Anterior cingulate cortex (tissue), 58 donors: Measurements from ENCODE around the gene FAM174A.

Experiments
- DNase-seq, 58 donors: peaks; one replicate each; lab custom pipeline; 2025; lab: John Stamatoyannopoulos, UW

FAM174A gene

DNA sequence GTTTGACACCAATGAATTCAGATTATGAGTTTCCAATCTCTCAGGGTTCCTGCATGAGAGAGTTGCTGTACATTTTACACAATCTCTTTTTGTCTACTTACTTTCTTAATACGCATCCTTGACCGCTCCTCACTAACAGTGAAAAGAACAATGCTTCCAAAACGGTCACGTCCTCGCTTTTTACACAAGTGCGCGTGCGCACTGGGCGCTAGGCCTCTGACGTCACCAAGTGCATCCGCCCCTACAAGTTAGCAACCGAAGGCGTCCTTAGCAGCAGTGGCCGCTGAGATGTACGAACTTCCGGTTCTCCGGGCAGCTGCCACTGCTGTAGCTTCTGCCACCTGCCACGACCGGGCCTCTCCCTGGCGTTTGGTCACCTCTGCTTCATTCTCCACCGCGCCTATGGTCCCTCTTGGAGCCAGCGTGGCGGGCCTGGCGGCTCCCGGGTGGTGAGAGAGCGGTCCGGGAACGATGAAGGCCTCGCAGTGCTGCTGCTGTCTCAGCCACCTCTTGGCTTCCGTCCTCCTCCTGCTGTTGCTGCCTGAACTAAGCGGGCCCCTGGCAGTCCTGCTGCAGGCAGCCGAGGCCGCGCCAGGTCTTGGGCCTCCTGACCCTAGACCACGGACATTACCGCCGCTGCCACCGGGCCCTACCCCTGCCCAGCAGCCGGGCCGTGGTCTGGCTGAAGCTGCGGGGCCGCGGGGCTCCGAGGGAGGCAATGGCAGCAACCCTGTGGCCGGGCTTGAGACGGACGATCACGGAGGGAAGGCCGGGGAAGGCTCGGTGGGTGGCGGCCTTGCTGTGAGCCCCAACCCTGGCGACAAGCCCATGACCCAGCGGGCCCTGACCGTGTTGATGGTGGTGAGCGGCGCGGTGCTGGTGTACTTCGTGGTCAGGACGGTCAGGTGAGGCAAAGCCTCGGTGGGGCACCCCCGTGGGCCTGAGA lies at the start of gene FAM174A:
FAM174A (plus strand) TSS at position 315 of the 946 bp plus-strand sequence; CDS start at position 472, 157 bp downstream.
- DNase-seq: peak; percentile 75 to 98 (median 92)

DNA sequence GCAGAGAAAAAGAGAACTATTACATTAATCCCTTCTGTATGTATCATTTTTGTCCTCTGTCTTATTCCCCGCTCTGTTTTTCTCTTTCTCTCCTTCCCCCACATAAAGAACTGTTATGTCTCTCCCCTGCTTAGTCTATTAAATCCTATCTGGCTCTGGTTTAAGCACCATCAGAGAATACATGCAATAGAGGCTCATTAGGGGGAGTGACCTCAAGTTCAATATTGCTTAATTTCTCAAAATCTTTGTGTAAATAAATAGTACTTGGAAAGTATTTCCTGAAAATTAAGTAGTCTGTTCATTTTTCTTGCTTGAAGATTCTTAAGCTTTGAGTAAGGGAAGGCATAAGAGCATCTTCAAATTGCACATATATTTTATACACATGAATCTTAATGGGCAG lies 41.2 kb upstream of the FAM174A start:
- no peak for DNase-seq

DNA sequence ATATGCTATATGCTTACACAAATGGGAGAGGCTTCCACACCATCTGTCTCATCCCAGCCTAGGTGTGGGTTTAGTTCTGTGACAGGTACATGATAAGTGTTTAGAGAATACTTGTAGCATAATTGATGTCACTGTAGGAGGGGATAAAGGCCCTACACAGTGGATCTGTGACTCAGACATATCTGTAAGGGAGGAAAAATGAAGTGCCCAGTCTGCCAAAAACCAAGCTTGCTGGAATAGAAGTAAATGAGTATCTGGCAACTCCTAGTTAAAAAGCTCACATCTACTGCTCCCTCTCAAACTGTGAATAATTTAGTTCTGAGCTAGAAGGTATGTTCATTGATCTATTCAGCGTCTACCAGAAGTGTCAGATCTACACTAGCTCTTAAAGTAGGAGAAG lies 38.9 kb upstream of the FAM174A start:
- DNase-seq: no peak

DNA sequence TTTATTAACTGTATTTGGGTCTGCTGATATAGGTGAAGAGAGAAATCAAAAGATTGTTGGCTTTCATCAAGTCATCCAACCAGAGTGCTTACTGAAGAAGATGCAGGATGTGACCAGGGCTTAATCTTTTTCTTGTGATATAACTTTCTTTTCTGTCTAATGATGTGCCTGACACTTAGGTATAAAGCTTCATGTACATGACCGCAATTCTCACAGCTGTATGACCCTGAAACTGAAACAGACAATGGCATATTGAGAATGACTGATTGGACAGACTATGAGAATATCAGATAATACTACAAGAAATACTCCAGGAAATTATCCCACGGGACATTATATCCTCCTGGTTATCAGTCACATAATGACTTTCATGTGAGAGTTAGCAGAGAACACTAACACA lies 32.5 kb upstream of the FAM174A start:
- DNase-seq: no peak

DNA sequence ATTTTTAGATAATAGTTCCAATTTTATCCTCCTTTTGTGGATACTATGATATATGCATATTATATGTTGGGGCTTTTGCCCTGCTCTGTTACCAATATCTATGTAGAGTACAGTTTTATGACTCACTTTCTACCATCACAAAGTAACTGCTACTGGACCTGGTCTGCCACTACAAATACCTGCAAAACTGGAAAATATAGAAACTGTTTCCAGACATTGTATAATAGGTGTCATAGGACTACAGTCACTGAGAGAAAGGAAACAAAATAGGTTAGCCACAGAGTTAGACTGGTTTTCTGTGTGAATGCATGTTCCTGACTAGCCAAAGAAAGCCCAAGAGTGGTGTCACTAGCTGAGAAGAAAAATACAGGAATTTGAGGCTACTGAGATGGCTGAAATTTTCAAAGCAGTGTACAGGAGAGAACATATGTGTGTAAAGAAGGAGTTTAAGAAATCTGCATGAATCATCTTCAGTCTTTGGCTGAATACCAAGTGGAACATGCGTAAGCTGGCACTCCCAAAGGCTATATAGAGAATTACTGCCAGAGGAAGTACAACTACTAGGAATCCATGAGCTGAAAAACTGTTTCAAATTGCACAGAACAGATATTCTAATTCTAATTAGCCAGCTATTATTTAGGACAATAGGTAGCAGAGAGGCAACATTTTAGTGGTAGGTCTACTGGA lies 29.0 kb upstream of the FAM174A start:
- peak in 4 of 58 donors; percentile 0 to 6 (median 2) for DNase-seq

DNA sequence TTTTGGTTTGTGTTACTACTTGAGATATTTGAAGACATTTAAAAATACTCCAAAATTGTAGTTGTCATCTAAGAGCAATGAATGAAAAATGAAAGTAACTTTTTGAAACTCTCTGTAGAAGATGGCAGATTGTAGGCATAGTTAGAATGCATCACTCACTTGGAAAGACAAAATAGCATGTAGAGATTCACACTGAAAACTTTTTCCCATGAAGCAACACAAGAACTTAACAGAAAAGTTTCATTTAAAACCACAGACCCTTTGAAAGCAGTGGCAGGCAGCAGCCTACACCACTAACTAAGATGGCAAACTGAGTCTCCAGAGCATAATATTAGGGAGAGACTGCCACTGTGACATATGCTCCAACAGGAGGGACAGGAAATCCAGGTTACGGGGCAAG lies 18.9 kb upstream of the FAM174A start:
- DNase-seq: no peak

DNA sequence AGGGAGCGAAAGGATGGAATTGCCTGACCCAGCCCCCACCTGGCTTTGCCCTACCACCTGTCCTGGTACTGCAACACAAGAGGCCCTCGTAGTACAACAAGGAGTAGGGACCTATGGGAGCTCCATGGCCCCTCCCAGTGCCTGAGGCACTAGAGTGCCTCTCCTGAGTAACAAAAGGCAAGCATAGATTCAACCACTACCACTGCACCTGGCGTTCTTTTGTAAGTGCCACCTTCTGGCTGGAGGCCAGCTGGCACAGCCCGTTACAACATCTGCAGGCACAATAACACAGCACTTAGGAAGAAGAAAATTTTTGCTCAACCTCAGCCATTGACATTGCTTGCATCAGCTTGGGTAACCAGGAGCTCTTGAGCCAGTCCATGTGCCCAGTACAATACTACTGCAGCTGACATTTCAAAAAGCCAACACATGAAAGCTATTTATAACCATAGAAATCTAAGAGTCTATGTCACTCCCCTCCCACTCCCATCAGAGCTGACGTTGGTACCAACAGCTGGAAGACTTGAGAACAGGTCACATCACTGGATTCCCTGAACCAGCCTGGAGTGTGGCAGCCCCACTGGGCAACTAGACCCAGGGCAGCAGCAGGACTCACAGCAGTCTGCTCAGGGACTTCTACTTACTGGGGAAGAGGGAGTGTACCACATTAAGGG lies 17.7 kb upstream of the FAM174A start:
- no peak for DNase-seq

DNA sequence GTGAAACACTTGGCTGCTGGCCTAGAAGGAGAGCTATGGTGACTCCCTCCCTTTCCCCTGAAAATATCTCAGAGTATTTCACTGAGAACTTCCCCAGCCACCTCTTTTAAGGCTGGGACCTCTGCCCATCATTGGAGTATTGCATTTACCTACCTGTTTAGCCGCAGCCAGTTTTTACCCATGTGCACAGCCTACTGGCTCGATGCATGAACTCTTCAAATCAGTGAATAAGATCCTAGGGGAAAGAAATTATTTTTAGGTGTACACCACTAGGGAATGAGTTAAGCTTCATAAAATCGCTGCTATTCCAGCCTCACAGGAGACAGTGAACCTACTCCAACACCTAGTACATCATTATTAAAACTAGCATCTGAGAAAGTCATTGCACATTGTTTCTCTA lies 16.8 kb upstream of the FAM174A start:
- no peak for DNase-seq

DNA sequence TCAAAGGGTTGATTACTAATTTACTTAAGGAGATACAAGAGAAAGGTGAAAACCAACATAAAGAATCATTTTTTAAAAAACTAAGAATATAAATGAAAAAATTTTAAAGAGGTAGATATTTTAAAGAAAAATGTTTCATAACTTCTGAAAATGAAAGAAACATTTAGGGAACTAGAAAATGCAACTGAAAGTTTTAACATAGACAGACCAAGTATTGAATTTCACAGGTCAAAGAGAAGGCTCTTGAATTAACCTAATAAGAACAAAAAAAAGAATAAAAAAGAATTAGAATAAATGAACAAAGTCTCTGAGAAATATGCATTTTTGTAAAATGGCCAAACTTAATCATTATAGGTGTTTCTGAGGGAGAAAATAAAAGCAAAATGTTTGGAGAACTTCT lies 16.1 kb upstream of the FAM174A start:
- no peak for DNase-seq

DNA sequence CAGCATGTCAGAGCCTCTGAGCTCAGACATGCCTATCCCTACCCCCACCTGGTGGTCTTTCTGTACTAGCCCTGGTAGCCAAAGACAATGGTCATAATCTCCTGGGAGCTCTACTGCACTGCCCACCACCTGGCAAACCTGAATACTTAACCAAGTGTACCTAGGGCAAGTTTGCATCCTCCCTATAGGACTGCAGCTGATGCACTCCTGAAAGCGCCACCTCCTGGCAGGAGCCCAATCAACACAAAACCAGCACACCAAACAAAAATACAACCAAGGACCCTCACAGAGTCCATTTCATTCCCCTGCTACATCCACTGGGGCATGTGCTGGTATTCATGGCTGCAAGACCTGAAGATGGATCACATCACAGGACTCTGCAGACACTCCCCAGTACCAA lies 14.8 kb upstream of the FAM174A start:
- no peak for DNase-seq

DNA sequence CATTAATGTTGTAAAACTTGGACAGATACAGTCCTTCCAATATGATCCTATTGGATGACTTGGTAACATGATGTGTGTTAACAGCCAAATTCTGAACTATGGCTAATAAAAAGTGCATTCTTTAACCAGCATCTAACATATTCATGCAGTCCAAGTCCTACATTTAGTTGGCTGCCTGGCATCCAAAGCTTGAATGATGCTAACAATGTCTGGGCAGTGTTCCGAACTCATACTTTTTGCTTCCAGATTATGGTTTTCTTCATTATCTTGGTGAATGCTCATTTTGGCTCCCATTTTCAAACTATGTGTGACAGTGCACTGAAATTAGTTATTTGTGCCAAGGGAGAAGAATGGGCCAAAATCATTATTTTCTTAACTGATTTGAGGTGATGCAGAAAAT lies 2.8 kb downstream of the FAM174A start:
- DNase-seq: no peak

DNA sequence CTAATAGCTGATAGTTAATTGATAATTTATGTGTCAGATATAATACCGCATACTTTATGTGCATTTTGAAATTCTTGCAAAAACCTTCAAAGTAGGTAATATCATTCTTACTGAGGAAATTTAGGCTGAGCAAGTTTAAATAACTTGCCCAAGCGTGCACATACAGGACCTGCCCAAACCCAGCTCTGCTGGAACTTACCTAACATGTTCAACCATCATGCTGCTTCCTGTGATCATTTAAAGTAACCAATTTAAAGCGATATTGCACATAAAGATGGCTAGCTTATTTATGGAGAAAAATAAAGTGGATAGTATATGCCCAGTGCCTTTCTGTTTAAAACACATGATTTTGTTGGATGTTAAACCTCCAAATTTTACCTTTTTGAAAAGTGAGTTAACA lies 4.3 kb downstream of the FAM174A start:
- no peak for DNase-seq

DNA sequence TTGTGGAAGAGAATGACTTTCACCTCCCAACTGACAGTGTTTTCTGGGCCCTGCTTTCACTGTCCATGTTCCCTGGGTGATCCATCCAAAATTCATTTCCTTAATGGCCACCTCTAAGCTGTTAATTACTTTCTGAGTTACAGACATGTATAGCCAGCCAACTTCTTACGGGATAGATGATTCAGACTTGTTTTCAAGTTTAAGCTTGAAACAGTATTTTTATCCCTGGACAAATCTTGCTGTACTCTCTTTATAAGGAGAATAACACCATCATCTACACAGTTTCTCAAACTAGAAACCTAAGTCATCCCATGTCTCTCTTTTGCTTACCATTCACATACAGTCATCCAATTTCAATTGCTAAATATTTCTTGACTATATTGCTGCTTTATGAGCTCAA lies 6.9 kb downstream of the FAM174A start:
- DNase-seq: no peak

DNA sequence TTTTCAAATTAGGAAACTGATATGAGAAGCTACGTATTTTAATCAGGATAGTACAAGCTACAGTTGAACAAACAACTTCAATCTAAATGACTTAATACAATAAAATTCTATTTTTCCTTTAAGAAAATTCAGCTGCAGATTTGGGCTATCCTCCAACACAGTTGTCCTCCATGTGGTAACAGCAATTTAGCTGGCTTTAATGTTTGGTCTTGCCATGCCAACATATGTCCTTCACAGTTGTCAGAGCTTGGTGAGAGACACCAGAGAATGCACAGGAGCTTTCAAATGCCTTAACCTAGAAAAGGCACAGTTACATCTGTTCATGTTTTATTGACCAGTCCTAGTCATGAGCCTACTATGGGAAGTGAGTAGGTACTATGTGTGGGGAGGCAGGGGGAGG lies 10.8 kb downstream of the FAM174A start:
- no peak for DNase-seq

DNA sequence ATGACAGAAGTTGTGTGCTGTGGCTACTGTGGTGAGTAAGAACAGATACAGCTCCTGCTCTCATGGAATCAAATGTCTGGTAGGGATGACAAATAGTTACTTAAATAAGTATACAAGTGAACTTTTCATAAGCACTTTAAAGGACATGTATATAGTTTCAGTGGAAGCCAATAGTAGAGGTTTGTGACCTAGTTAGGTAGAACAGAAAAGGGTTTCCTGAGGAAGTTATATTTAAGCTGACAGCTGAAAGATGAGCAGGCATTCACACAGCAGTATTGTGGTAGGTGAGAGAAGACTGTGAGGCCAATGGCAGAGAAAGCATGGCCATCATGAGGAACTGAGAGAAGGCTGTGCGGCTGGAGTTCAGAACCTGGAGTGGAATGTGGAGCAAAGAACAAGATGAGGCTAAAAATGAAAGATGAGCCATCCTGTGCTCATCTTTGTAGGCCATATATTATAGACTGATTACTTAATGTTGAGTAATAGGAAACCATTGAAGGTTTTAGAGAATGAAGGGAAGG lies 15.4 kb downstream of the FAM174A start:
- DNase-seq: no peak

DNA sequence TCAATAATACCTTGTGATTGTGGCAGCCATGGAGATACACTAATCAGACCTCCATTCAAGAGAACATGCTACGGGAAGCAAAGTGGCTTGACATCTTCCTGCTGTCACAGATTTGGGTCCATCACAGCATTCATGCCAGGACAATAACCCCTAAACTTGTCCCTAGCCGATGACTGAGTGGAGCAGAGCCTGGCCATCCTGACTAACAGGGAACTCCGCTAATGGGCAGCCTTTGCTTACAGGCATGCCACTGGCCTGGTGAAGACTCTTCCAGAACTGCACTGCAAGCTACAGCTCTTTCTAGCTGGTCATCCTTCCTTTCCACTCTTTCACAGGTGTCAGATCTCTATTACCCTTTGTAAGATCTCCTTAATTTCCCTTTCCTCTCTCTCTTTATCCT lies 16.0 kb downstream of the FAM174A start:
- no peak for DNase-seq

DNA sequence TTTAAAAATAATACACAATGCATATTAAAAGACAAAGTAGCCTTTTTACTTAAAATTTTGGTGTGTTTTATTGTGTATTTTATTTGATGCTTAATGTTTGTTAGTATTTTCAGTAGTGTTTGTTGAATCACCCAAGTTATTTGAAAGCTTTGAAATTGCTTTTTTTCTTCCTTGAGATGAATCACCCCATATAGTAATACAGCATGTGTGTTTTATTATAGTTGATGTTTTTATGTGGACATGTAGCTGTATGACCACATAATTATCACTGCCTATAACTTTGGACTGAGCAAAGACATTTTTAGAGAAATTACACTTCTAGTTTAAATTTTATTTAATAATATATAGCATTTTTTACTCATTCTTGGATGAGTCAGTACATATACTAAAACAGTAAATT lies 18.0 kb downstream of the FAM174A start:
- no peak for DNase-seq

DNA sequence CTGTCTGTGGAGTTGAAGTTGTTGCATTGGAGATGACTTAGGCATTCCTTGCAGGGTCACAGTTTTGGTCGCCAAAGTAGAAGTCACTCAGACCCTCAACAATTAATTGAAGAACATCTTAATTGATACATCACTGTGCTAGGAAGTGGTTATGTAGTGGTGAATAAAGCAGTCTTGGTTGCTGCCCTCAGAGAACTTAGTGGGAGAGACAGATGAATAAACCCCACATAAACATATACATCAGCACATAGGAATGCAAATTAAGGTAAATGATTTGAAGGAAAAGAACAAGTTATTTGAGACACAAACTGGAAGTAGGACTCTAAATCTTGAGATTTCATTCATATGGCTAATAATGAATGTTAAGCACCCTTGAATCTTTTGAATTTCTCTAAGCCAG lies 25.7 kb downstream of the FAM174A start:
- no peak for DNase-seq

DNA sequence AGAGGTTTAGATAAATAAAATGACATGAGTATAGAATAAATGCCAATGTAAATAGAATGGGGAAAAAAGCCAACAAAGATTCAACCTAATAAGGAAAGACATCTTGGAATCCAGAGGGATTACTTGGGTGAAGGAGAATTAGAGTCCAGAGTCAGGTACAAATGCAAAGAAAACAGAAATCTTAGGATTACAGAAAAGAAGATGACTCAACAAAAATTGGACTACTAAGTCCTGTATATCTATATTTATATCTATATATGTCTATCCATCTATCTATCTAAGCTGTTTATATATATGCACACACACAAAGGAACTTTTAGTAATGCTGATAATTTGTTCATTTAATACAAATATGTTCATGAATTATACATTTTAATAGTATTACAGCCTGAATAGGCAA lies 27.6 kb downstream of the FAM174A start:
- no peak for DNase-seq

DNA sequence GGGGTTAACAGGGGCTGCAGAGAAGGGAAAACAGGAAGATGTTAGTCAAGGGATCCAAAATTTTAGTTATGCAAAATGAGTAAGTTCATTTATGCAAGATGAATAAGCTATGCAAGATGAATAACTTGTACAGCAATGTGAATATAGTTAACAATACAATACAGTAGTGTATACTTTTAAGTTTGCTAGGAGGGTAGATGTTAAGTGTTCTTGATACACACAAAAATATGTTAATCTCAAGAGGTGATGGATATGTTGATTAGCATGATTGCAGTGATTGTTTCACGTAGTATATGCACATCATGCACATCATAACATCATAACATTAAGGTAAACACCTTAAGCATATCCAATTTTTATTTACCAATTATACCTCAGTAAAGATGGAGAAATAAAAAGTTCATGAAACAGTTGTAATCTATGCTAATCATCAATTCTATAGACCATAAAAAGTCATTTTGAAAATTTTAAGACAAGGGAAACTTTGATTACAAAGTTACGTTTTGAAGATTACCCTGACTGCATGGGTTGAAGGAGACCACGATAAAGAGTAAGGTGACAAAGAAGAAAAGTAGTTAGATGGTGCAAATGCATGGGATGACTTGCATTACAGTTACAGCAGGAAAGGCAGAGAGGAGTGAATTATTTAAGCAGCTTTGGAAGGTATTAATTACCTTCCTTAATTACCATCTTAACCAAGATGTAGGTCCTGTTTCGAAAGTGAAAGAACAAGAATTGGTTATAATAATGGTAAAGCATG lies 31.4 kb downstream of the FAM174A start:
- no peak for DNase-seq
